GDM1 (cell line): ENCODE results near the gene BCS1L.

Experiments used
- DNase-seq: peaks from one replicate; lab custom pipeline; 2025; lab: John Stamatoyannopoulos, UW

BCS1L gene

GRCh38 chr2:218659258-218659987, at the start of gene BCS1L, which contains the start of gene ZNF142:
TSS of gene BCS1L (plus strand) at chr2:218659683. CDS start at chr2:218660988, 1,305 bp downstream.
TSS of gene ZNF142 (minus strand) at chr2:218659623. CDS start at chr2:218656429, 3,194 bp downstream.
- DNase-seq, result peak; percentile 90

GRCh38 chr2:218615868-218616315, 43.6 kb upstream of the BCS1L start:
- no peak for DNase-seq

GRCh38 chr2:218618102-218618860, 41.2 kb upstream of the BCS1L start:
- no peak for DNase-seq

GRCh38 chr2:218621007-218621406, 38.5 kb upstream of the BCS1L start:
- no peak for DNase-seq

GRCh38 chr2:218622606-218623365, 36.7 kb upstream of the BCS1L start:
- DNase-seq, result no peak

GRCh38 chr2:218623366-218623705, 36.1 kb upstream of the BCS1L start:
- no peak for DNase-seq

GRCh38 chr2:218626369-218626768, 33.1 kb upstream of the BCS1L start:
- DNase-seq, result no peak

- DNase-seq, result no peak
Observed at GRCh38 chr2:218627939-218628338, 31.5 kb upstream of the BCS1L start.

GRCh38 chr2:218631837-218632236, 27.6 kb upstream of the BCS1L start:
- no peak for DNase-seq

GRCh38 chr2:218635719-218636118, 23.8 kb upstream of the BCS1L start:
- no peak for DNase-seq

GRCh38 chr2:218638372-218638771, 21.1 kb upstream of the BCS1L start:
- DNase-seq, result no peak

- no peak for DNase-seq
Observed at GRCh38 chr2:218642121-218642656, 17.3 kb upstream of the BCS1L start.

- no peak for DNase-seq
Observed at GRCh38 chr2:218642786-218643185, 16.7 kb upstream of the BCS1L start.

- DNase-seq, result no peak
Observed at GRCh38 chr2:218643751-218644310, 15.7 kb upstream of the BCS1L start.

GRCh38 chr2:218644721-218645120, 14.8 kb upstream of the BCS1L start:
- DNase-seq, result no peak

- DNase-seq, result no peak
Observed at GRCh38 chr2:218645126-218645525, 14.4 kb upstream of the BCS1L start.

GRCh38 chr2:218648088-218648786, 11.2 kb upstream of the BCS1L start:
- DNase-seq, result peak; percentile 40

- no peak for DNase-seq
Observed at GRCh38 chr2:218648787-218649100, 10.7 kb upstream of the BCS1L start.

GRCh38 chr2:218655751-218656150, 3.7 kb upstream of the BCS1L start:
- no peak for DNase-seq

GRCh38 chr2:218658671-218659257, 719 bp upstream of the BCS1L start:
- DNase-seq, result no peak

- DNase-seq, result no peak
Observed at GRCh38 chr2:218659988-218660358, 490 bp downstream of the BCS1L start.
